SKM-1 treated with dmso at 0.1 percent for 144 hours (cell line): Measurements from ENCODE around the gene ZNF32.
A peak's percentile ranks its signal among the peaks of the same experiment; 100 is the strongest.

Experiments used
- DNase-seq: peaks from one replicate; lab custom pipeline; 2025; ENCODE audit not compliant: unreplicated experiment; lab: John Stamatoyannopoulos, UW

Gene ZNF32, protein sequence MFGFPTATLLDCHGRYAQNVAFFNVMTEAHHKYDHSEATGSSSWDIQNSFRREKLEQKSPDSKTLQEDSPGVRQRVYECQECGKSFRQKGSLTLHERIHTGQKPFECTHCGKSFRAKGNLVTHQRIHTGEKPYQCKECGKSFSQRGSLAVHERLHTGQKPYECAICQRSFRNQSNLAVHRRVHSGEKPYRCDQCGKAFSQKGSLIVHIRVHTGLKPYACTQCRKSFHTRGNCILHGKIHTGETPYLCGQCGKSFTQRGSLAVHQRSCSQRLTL

DNA sequence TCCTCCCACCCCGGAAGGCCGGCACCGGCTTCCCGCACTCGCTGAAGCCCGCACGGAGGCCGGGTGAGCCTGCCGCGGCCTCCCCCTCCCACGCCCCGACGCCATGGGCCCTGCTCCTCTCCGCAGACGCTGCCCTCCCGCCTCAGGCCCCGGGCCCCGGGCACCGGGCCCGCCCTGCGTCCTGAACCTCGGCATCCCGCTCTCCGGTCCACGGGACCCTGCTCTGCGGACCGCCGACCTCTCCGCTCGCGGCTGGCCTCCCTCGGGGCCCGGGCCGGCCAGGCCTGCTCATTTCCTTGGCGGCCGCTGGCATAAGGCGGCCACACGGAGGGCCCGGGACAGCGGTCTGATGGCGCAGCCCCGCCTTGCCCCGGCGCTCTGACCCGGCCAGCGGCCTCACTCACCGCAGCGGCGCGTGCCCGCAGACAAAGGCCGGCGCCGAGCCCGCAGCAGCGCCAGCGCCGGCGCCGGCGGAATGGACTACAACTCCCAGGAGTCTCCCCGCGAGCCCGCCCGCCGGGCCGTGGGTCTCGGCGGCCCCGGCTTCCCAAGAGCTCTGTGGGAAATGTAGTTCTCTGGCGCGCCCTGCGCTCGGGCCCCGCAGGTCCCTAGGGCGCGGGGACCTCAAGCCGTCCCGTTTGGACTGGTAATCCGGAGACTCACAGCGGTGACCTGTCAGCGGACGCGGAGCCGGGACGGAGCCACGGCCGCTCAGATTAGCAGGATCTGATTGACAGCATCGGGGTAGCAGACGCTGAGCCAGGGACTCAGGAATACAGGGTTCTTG lies at the start of gene ZNF32:
ZNF32 (minus strand) TSS at position 484 of the 787 bp plus-strand sequence. CDS start 2,748 bp downstream, outside the sequence.
- peak; percentile 84 for DNase-seq

DNA sequence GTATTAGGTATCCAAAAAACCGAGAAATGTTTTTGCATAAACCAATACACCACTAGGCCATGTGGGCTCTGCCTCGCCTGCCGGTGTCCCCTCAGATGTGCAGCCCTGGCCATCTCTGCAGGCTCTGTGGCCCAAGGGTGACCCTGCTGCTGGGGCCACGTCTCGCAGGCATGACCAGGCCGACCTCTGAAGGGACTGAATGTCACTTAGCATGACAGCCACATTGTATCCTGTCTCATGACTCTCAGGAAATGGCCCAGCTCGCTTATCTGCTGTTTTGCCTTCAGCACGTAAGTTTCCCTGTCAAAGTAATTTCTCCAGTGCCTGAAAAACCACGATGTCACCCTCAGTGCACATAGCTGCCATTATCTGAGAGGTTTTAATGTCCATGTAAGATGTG lies 49.5 kb upstream of the ZNF32 start:
- DNase-seq: no peak

DNA sequence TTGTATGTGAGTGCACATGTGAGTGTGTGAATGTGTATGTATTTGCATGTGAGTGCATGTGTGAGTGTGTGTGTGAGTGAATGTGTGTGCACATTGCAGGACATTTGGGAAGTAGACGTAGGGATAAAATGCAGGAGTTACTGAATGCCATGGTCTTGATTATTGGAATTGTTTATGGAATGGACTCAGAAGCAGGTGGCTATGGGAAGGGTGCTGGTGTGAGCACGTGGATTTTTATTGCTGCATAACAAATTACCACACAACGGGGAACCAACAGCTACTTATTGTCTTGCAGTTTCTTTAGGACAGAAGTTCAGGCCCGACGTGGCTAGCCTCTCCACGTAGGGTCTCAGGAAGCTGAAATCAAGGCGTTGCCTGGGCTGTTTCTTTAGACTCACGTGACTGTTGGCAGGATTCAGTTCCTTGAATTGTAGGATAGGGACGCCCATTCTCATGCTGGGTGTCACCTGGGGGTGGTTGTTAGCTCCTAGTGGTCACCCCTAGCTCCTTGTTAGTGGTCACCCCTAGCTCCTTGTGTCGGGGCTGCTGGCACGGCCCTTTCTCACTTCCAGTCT lies 48.3 kb upstream of the ZNF32 start:
- no peak for DNase-seq

DNA sequence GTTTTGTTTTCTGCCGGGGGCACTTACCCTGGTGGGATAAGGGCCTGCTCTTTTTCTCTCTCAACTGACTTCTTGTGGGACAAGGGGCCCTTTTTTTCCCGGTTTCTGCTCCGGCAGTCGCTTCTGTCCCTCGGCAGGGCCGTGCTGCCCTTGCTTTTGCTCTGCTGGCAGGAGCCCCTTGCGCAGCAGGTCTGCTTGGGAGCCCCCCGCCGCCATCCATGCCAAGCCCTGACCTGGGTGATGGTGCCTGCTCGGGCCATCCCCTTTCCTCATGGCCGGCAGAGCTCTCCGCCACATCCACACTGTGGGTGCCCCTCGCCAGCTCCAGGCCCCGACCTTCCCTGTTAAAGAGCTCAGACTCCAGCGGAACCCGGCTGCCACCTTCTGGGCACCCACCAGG lies 47.0 kb upstream of the ZNF32 start:
- no peak for DNase-seq

DNA sequence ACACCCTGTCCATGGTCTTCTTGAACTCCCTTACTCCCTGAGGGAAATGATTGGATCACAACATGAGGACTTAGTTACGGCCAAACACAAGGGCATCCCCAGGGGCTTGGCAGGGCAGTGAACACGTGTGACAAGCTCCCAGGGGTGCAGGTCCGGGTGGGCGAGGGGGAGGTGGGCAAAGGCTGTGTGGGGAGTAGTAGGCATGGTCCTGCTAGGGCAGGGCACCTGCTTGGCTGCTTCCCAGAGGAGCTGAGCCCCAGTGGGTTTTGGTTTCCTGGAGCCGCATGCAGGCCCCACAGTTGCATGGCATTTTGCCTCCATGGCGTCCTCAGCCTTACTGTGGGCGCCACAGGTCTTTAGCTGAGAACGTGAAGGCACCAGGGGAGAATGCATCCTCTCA lies 46.6 kb upstream of the ZNF32 start:
- DNase-seq: no peak

DNA sequence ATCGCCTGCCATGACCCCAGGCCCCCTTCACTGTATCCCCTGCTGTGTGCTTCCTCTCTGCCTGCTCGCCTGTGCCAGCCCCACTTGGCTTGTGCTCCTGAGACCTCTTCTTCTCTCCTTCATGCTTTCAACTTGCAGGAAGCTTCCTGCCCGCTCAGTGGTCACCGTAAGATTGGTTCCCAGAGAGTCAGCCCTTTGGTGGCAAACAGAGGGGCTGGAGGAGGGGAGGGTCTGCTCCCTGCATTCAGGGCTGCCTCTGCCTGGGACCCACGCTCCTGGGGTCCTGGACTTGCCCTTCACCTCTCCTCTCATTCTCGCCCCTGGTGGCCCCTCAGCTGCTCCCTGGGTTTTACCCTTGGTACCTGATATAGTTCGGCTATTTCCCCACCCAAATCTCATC lies 45.8 kb upstream of the ZNF32 start:
- DNase-seq: no peak

DNA sequence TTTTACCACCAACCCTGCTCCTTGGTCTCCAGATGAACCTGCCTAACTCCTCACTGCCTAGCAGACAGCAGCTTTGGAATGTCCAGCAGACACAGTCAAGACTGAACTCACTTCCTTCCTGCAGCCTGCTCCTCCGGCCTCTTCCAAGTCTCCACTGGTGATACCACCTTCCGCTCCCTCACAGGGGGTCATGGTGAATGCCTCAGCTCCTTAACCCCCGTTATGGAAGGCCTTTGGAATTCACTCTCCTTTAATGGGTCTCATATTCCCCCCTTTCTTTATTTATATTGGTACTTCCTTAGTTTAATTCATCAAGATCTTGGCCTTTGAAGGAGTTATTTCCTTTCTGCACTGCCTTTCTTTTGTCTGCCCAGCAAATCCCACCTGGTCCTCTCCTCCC lies 44.9 kb upstream of the ZNF32 start:
- no peak for DNase-seq

DNA sequence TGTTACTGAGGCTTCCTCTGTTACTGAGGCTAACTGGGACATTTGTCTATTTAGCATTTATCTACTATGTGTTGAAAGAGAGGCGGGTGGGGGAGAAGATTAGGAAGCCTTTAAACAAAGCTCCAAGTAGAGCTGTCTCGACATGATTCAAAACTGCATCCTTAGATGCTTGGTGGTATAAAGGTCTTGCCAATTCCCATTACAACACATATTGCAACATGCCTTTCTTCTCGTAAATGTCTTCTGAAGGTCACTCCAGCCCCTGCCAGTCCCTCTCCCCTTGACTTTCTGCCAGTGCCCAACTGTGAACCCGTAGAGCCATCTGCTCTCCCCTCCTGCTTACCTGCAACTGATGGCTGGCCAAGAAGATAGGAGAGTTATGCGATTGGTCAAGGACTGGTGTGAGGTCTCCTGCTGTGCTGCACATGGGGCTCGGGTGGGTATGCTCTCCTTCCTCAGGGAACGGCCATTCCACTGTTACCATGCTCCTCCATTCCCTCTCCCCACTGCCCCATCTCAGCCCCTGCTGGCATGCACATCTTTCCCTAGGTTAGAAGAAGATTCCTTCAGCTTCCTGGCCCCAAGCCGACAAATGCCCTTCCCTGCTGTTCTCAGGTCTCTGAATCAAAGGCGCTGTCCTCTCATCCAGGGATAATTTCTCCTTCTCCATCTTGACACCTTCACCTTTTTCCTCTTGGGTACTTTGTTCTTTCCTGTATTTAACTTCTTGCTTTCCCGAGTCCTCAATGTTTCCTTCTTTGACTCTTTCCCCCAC lies 43.6 kb upstream of the ZNF32 start:
- DNase-seq: no peak

DNA sequence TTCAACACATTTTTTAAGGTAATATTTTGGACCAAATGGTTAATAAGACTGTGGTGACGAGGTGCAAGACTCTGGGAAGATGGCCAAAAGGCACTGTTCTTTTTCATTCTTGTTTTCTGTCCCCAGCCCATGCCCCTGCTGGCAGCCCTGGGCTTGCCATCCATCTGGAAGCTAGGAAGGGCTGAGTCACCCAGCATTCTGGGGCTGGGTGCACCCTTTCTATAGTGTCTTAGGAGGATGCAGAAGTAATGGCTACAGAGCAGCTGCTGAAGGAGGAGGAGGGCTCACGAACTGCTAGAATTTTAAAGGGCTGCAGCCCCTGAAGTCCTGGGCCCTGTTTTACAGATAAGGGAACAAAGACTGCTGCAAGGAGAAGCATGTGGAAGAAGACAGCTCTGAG lies 42.8 kb upstream of the ZNF32 start:
- no peak for DNase-seq

DNA sequence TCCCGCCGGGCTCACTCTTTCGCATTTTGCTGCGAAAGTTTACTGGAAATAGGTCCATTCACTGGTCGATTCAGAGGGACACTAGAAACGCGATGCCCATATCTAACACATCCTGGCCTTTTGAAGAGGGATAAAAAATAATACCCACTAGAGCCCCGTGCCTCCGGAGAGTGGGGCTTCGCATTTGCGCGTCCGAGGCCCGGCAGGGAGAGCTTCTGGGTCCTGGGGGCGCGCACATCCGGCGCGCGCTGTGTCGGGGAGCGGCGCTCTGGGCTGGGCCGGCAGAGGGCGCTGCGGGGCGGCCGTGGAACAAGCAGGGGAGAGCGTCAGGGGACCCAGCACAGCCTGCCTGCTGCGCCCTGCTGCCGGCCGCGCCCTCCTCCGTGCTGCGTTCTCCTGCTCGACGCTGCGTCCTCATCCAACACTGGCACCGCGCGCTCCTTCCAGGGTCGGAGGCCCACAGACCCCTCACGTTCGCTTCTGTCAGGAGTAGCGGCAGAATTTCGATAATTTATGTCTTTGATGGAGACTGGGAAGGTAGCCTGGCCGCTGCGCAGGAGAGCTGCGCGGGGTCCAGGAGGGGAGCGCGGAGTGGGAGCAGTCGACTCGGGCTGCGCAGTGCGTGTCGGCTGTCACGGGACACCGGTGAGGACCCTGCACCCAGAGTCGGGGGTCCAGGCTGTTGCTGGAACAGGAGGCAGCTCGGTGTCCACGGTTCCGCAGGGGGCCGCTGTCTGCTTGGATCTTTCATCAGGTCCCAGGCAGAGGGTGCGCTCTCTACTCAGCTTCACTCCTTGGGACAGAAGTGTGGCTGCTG lies 41.5 kb upstream of the ZNF32 start:
- peak; percentile 44 for DNase-seq

DNA sequence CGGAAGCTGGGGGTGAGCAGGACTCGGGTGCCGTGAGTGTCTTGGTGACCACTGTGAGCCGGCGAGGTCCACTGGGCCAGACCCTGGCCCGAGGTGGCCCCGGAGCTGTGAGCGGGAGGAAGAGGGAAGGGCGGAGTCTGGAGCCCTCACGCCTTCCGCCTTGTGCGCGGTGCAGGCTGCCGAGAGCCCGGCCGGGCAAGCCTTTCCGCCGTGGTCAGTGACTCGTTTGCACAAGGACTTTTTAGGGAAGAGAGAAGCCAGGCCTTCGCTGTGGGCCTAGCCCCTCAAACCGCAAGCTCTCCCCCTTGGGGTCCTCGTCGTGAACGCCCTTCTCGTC lies 40.9 kb upstream of the ZNF32 start:
- peak; percentile 1 for DNase-seq

DNA sequence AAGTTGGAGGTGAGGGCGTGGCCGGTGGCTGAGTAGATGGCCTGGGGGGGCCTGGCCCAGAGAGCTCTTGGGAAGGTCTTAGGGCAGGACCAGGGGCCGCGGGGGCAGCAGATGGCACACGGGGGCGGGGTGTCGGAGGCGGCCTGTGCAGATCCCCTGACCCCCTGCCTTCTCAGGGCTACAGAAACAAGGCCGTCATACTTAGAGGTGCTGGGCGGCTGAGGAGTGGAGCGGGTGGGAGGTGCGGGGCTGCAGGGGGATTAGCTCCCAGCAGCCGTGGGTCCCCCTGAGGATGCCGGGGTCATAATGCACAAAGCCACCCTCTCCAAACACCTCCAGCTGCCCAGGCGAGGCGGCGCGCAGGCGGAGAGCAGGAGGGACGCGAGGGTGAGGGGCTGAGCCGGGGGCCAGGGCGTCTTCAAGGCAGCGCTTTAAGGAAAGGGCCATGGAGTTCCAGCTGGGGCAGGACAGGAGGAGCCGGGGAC lies 40.4 kb upstream of the ZNF32 start:
- no peak for DNase-seq

DNA sequence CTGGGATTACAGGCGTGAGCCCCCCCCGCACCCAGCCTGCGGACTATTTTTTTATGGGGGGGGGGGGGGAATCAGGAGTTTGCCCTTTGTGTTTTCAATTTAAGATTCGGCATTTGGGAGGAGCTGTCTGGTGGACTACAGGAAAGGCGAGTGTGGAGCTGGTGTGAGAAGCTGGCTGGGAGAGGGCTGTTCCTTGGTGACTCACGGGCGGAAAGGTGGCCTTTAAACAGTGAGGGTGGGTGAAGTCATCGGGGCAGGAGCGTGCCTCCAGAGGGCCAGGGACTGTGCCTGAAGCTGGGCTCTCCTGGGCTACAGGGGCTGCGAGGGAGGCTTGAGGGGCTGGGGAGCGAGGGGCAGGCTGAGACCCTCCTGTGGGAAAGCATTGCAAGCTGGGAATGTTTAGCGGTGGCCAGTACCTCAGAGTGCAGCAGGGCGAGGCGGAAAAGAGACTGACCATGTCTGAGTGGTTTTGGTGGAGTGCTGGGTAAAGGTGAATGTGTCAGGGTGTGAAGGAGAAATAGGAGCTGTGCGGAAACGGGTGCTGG lies 39.7 kb upstream of the ZNF32 start:
- DNase-seq: no peak

DNA sequence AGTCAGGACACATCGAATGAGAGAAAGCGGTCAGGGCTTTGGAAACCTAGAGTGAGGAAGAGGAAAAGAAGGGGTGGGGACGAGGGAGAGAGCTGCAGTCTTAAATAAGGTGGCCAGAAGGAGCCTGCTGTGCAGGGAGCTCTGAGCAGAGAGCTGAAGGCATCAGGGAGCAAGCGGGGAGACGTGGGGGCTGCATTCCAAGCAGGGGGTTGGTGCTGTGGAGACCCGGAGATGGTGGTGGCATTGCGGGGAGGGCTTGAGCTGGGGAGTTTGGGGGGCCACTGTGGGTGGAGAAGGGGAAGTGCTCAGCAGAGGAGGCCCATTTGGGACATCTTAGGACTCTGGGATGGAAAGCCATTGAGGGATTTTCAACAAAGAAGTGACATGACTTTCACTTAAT lies 38.7 kb upstream of the ZNF32 start:
- no peak for DNase-seq

DNA sequence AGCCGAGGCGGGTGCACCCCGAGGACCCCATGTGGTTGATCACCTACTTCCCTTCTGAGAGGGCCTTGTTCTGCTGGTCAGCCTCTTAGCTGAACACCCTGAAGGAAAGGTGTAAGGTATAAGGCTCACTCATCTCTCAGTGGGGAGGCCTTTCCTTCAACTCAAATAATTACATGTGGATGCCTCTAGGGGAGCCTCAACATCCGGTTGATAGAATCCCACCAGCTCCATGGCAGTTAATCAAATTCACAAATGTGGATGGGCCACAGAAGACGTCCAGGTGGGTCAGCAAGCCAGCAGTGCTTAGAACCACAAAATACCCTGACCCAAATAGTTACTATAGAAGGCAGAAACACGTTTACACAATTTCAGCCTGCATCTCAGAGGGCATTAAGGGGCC lies 37.7 kb upstream of the ZNF32 start:
- no peak for DNase-seq

DNA sequence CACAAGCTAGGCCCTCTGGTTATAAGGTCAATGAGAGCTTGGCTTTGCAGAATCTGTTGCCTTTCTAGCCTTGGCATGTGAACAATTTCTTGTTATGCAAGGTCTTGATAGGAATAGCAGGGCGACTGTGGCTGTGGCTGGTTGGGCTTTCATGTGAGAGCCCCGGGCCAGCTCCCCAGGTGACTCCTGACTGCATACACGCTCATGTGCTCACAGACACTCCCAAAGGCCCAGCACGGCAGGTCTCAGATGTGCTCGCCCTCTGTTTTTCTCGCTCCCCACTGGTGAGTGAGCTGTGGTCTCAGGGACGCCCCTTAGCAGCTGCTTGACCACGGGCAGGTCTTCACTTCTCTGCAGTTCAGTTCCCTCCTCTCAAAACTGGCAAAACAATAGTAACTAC lies 37.1 kb upstream of the ZNF32 start:
- no peak for DNase-seq

DNA sequence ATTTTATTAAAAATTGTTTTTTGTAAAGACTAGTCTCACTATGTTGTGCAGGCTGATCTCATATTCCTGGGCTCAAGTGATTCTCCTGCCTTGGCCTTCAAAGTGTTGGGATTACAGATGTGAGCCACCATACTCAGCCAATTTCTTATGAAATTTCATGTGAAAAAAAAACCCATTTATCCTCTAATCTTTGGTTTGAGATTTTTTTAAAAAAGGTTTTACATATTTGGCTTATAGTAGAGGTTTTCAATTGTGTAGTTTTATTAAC lies 35.5 kb upstream of the ZNF32 start:
- no peak for DNase-seq

DNA sequence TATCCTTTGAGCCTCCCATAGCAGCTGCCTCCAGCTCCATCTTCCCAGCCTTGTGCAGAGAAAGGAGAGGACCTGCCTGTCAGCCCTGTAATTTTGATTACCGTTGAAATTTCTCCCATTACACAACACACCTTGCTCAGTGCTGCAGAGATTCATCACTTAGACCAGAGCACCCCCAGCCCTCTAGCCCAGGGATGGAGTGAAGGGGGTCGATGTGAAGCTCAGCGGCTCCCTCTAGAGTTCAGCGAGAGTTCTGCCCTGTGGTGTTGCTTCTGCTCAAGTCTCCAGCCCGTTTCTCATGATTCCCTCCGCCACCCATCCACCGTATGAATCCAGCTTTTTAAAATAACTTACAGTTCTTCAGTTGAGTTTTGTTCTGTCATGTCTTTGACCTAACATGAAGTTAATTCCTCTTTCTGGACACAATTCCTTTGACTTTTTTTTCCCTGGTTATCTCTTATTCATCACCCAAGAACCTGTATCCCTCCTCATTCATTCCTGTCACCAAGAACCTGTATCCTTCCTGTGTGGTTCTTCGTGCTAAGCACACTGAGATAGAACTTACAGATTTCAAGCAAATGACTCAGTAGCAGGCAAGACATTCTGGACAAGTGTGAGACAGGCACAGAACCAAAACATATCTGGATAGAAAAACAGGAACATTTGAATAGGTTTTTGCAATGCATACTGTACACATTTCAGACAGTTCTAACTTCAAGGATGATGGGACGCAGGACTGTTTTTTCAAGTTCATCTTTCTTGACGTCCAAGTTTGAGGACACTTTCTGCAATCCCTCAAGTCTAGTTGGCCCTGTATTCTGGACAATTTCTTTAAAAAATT lies 35.0 kb upstream of the ZNF32 start:
- DNase-seq: peak; percentile 7

DNA sequence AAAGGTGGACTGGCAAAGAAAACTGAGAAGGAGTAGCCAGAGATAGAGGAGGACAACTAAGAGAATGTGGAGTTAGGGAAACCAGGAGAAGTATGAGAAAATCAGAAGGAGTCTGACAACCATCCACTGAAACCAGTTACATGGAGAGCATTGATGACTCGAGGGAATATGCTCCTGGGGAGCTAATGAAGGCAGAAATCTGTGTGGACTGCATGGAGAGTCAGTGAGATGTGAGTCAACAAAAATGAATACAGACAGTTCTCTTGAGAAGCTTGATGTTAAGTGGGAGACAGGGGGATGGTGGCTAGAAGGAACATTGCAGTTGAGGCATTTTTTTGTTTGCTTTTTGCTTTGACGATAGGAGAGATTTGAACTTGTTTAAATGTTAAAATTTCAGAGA lies 34.3 kb upstream of the ZNF32 start:
- no peak for DNase-seq

DNA sequence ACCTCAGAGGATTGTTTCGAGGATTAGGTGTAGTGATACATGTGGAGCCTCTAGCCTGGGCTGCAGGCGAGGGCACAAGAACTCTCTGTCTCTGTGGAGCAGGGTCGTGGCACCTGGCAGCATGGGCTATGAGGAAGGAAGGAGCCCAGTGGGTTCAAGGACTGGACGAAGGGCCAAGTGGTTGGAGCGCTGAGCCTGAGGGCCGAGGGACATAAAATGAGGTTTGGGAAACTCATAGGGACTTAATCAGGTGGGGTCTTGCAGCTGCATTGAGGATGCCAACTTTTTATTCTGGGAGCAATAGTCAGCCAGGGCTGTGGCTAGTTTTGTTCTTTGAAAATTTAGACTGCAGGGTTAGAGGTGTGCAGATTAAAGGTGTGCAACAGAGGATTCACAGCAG lies 33.0 kb upstream of the ZNF32 start:
- DNase-seq: no peak
